ENCODE data around the gene RBM11. TPM values are rescaled to one million over a fixed set of nuclear protein-coding genes. Genes with fewer than 3 reads are reported as not detected.

RBM11 gene
- not detected in 5 replicates for total RNA-seq (2022; extraction: Qiagen RNA extraction)

GRCh38 chr21:14215971-14216641 lies at the start of gene RBM11:
TSS of gene RBM11 (plus strand) at chr21:14216157. CDS start at chr21:14216187, 30 bp downstream.

GRCh38 chr21:14210738-14211137 lies 5.2 kb upstream of the RBM11 start, which contains the start of gene LIPI:
TSS of gene LIPI (minus strand) at chr21:14210955. CDS start at chr21:14210845, 110 bp downstream.

Other genes starting within 250 kb of the RBM11 start
- gene LIPI, start 5.2 kb upstream of the RBM11 start, total RNA-seq (2022; extraction: Qiagen RNA extraction): not detected in 5 replicates
- 10.8 to 19.8 TPM (median 14.3 TPM) in 5 replicates for gene HSPA13, start 167.0 kb downstream of the RBM11 start, total RNA-seq (2022; extraction: Qiagen RNA extraction)

All from A549 treated with Hydrocortisone at 1 μM for 4 hours (cell line).